Aorta (tissue), 5 donors: ENCODE measurements around the gene HBZ. TPM values are rescaled to one million over a fixed set of nuclear protein-coding genes. Genes with fewer than 3 reads are reported as not detected.
A peak's percentile ranks its signal among the peaks of the same experiment; 100 is the strongest.
"Not testable (repeated sequence)": the region's sequence is repeated elsewhere in the genome, so short reads cannot be mapped to it uniquely, and the experiment has no call there.

Experiments used
- ATAC-seq: fragments of 200-7000 bp; cut with Tn5 transposase; one replicate; pipeline ENCODE4 v1.9.1; 2022; ENCODE audit warnings: moderate library complexity; ENCODE audit not compliant: low FRiP score
- DNase-seq, 2 donors: peaks; one replicate each; pipeline ENCODE4 v3.0.0-alpha.2; 2020
- H3K27ac ChIP-seq, 2 donors: one replicate each; pipeline ENCODE4 v1.5.1; 2013; ENCODE audit warnings: low read length in 2 of 2, mild to moderate bottlenecking in 2 of 2, moderate library complexity in 2 of 2, control low read depth in 1 of 2, inconsistent platforms in 1 of 2, low read depth in 1 of 2
- H3K27me3 ChIP-seq, 2 donors: one replicate each; pipeline ENCODE4 v1.6.1; 2013; ENCODE audit warnings: control low read depth in 1 of 2, low read length in 1 of 2, mild to moderate bottlenecking in 1 of 2, moderate library complexity in 1 of 2; ENCODE audit not compliant: insufficient read depth in 2 of 2, control insufficient read depth in 1 of 2
- H3K36me3 ChIP-seq, 2 donors: one replicate each; pipeline ENCODE4 v1.6.1; 2013; ENCODE audit warnings: control low read depth in 1 of 2, low read length in 1 of 2, mild to moderate bottlenecking in 1 of 2; ENCODE audit not compliant: insufficient read depth in 2 of 2, control insufficient read depth in 1 of 2
- H3K4me1 ChIP-seq, 2 donors: one replicate each; pipeline ENCODE4 v1.6.1; 2013; ENCODE audit warnings: low read length in 2 of 2, control low read depth in 1 of 2, mild to moderate bottlenecking in 1 of 2, moderate library complexity in 1 of 2; ENCODE audit not compliant: insufficient read depth in 2 of 2, control insufficient read depth in 1 of 2
- H3K4me3 ChIP-seq, 2 donors: one replicate each; pipeline ENCODE4 v1.5.1; 2013; ENCODE audit warnings: low read length in 2 of 2, control low read depth in 1 of 2, mild to moderate bottlenecking in 1 of 2
- H3K9me3 ChIP-seq: one replicate; pipeline ENCODE4 v1.6.1; 2013; ENCODE audit warnings: mild to moderate bottlenecking, low read length; ENCODE audit not compliant: control insufficient read depth
- WGBS, 2 donors: extraction: QIAGEN DNeasy Blood & Tissue Kit; methylation state at CpG; one replicate each; pipeline ENCODE4 v1.1.7; 2013; 5-methylcytosine and 5-hydroxymethylcytosine counted together
- intact Hi-C, 2 donors: fragments of 100-400 bp; cut with DNase I; formaldehyde crosslinking; loops; one replicate each; pipeline versions ENCODE4 v1.14.2 to v1.15.0; 2022
- polyA plus RNA-seq, 2 donors: library from polyadenylated mRNA; stranded (reverse); fragments of 200-250 nt; gene quantifications; one replicate each; pipeline ENCODE4 v1.2.3, GENCODE V29; 2013
- total RNA-seq, 2 donors: library from RNA; stranded (reverse); fragmentation: NEBNext Ultra II Directional; extraction: Animal tissue kit (Norgen Biotek cat#: 25700); gene quantifications; one replicate each; pipeline ENCODE4 v1.2.1, GENCODE V29; 2021
- donor health status: healthy with polysubstance abuse.
- donor health status: Bipolar disorder and iron deficiency.
- donor health status: DM: no; HTN: no; CAD: no.
- donor health status: DM: no; HTN: no; CAD: no.
- donor health status: DM: yes; HTN: yes; CAD: no.

Gene HBZ
- total and polyA plus RNA-seq, 4 donors, result not detected

DNA sequence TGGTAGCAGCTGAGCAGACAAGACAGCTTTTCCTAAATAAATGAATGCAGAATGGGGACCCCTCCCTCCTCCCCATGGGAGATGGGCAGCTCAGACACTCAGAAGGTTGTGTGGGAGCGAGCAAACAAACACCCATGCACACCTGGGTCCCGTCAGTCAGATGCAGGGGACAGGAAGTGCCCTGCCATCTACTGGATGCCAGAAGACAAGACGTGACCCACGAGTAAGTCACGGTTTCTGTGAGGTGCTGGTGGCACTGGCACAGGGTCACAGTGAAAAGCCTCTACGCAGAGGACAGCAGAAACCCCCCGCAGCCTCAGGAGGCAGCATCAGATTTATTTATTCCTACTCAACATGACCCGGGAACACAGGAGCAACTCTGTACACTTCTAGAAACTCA is 36.2 kb downstream of the HBZ start:
- WGBS, 2 donors, result 78 to 79% methylated on average over 8 of the region's 8 CpGs
- H3K9me3 ChIP-seq, result no peaks in the 10 kb centered on the region
- ATAC-seq (no peak), DNase-seq (peak in 1 of 2 donors; percentile 23)
- peaks cover 0 to 20% of the 10 kb centered on the region in 2 donors for H3K36me3 ChIP-seq
- no peaks in the 10 kb centered on the region for H3K4me1 ChIP-seq
- no peak overlapping the region for H3K4me3 ChIP-seq
- no peak overlapping the region for H3K27ac ChIP-seq
- H3K27me3 ChIP-seq, result no peaks in the 10 kb centered on the region
- intact Hi-C loops, result no loop called here

- Histone ChIP-seq H3K9me3 (no peaks in the 10 kb centered on the region), H3K4me3 (no peak overlapping the region), H3K27ac (no peak overlapping the region), H3K4me1 (no peaks in the 10 kb centered on the region), H3K27me3 (no peaks in the 10 kb centered on the region), H3K36me3 (peaks cover 0 to 20% of the 10 kb centered on the region in 2 donors)
- DNase-seq (peak in 1 of 2 donors; percentile 34), ATAC-seq (peak; percentile 46)
- intact Hi-C loops, result no loop called here
- whole genome bisulfite sequencing, 2 donors, result 93% methylated on average over 34 of the region's 34 CpGs
These were observed 37.3 kb downstream of the HBZ start for GRCh38 chr16:189604-190186.

GRCh38 chr16:191831-192230 is 39.4 kb downstream of the HBZ start:
- DNase-seq (peak in 1 of 2 donors; percentile 12), ATAC-seq (no peak)
- H3K27me3 ChIP-seq, result no peaks in the 10 kb centered on the region
- H3K36me3 ChIP-seq, result peaks cover 0 to 24% of the 10 kb centered on the region in 2 donors
- intact Hi-C loops, result no loop called here
- H3K4me3 ChIP-seq, result no peak overlapping the region
- WGBS, 2 donors, result 89 to 91% methylated on average over 4 of the region's 4 CpGs
- no peaks in the 10 kb centered on the region for H3K4me1 ChIP-seq
- H3K9me3 ChIP-seq, result no peaks in the 10 kb centered on the region
- H3K27ac ChIP-seq, result no peak overlapping the region

DNA sequence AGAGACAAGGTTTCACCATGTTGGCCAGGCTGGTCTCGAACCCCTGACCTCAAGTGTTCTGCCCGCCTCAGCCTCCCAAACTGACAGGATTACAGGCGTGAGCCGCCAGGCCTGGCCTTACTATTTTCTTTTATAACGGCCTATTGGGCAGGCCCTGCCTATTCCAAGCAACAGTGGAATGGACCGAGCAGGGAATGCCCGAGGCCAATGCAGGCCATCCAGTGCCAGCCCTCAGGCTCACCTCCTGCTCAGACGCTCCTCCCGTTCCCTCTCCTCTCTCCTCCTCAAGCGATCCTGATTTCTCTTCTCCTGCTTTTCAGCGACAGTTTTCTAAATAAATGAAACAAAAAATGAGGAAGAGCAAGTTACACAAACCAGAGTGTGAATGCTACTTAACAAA is 40.2 kb downstream of the HBZ start:
- no peak for ATAC-seq
- no peaks in the 10 kb centered on the region for H3K9me3 ChIP-seq
- no peaks in the 10 kb centered on the region for H3K27me3 ChIP-seq
- no peak for DNase-seq
- no peak overlapping the region for H3K4me3 ChIP-seq
- peaks cover 0 to 25% of the 10 kb centered on the region in 2 donors for H3K36me3 ChIP-seq
- no peak overlapping the region for H3K27ac ChIP-seq
- intact Hi-C loops, result no loop called here
- H3K4me1 ChIP-seq, result no peaks in the 10 kb centered on the region
- 91 to 93% methylated on average over 11 of the region's 11 CpGs for WGBS, 2 donors

- peaks cover 2 to 28% of the 10 kb centered on the region in 2 donors for H3K36me3 ChIP-seq
These were observed 41.0 kb downstream of the HBZ start for GRCh38 chr16:193441-193840.

DNA sequence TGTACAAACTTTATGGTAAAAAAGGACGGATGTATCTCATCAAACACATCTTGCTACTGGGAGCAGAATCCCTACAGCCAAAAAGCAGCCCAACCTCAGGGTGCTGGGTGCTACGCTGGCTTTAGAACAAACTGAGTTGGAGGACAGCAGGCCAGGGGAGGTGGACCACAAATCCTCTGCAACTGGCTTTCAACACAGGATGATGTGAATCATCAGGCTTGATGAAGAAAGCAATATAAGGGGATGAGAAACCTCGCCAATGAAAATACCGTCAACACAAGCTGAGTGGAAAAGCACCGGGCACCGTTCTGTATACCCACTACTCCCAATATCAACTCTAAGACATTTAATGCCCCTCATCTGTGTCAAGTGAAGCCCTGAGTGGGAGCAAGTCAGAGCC is 42.1 kb downstream of the HBZ start:
- Histone ChIP-seq H3K9me3 (no peaks in the 10 kb centered on the region), H3K4me3 (no peak overlapping the region), H3K4me1 (no peaks in the 10 kb centered on the region), H3K36me3 (peaks cover 4 to 24% of the 10 kb centered on the region in 2 donors), H3K27ac (no peak overlapping the region), H3K27me3 (no peaks in the 10 kb centered on the region)
- DNase-seq, result no peak
- no peak for ATAC-seq
- WGBS, 2 donors, result 84 to 86% methylated on average over 6 of the region's 6 CpGs
- intact Hi-C loops, result no loop called here

More at GRCh38 chr16:193441-193840, 41.0 kb downstream of the HBZ start:
- WGBS, 2 donors, result 90 to 91% methylated on average over 14 to 15 of the region's 15 CpGs
- H3K4me1 ChIP-seq, result no peaks in the 10 kb centered on the region
- no peaks in the 10 kb centered on the region for H3K27me3 ChIP-seq
- no peak overlapping the region for H3K27ac ChIP-seq
- DNase-seq (no peak), ATAC-seq (no peak)
- no peak overlapping the region for H3K4me3 ChIP-seq
- no peaks in the 10 kb centered on the region for H3K9me3 ChIP-seq
- intact Hi-C loops, result no loop called here

DNA sequence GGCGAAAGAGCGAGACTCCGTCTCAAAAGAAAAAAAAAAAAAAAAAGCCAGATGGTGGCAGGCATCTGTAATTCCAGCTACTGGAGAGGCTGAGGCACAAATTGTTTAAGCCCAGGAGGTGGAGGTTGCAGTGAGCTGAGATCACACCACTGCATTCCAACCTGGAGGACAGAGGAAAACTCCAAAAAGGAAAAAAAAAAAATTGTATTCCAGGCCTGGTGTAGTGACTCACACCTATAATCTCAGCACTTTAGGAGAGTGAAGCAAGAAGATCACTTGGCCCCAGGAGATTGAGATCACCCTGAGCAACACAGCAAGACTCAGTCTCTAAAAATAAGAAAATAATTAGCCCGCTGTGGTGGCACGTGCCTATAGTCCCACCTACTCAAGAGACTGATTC is 47.9 kb downstream of the HBZ start:
- Histone ChIP-seq H3K36me3 (peaks cover 4 to 16% of the 10 kb centered on the region in 2 donors), H3K27ac (no peak overlapping the region), H3K4me3 (no peak overlapping the region), H3K27me3 (no peaks in the 10 kb centered on the region), H3K4me1 (no peaks in the 10 kb centered on the region), H3K9me3 (no peaks in the 10 kb centered on the region)
- intact Hi-C loops, result no loop called here
- DNase-seq (no peak), ATAC-seq (no peak)
- 90 to 92% methylated on average over 5 of the region's 5 CpGs for WGBS, 2 donors

- Histone ChIP-seq H3K27me3 (no peaks in the 10 kb centered on the region), H3K4me3 (no peak overlapping the region), H3K36me3 (peaks cover 16 to 18% of the 10 kb centered on the region in 2 donors), H3K27ac (no peak overlapping the region), H3K9me3 (no peaks in the 10 kb centered on the region), H3K4me1 (no peaks in the 10 kb centered on the region)
- DNase-seq (no peak), ATAC-seq (no peak)
- intact Hi-C loops, result no loop called here
- WGBS, 2 donors, result 96 to 98% methylated on average over 4 of the region's 4 CpGs
These were observed 50.8 kb downstream of the HBZ start for GRCh38 chr16:203246-203645.

- 94 to 98% methylated on average over 9 of the region's 9 CpGs for WGBS, 2 donors
- DNase-seq, H3K4me3 ChIP-seq, ATAC-seq, H3K9me3 ChIP-seq, intact Hi-C loops, H3K4me1 ChIP-seq, H3K27ac ChIP-seq, H3K27me3 ChIP-seq: not testable (repeated sequence)
- H3K36me3 ChIP-seq, result peaks cover 13 to 16% of the 10 kb centered on the region in 2 donors
These were observed 51.6 kb downstream of the HBZ start for GRCh38 chr16:204046-204445.
